Heart right ventricle (tissue), 16 donors: ENCODE results near the gene MFNG. TPM values are rescaled to one million over a fixed set of nuclear protein-coding genes. Genes with fewer than 3 reads are reported as not detected.

Experiments used
- ATAC-seq, 8 donors: fragments of 200-7000 bp; cut with Tn5 transposase; one replicate each; pipeline ENCODE4 v1.9.1; 2020; ENCODE audit warnings: mild to moderate bottlenecking in 8 of 8, moderate library complexity in 8 of 8, moderate number of reproducible peaks in 1 of 8
- DNase-seq, 2 donors: peaks; one replicate each; pipeline ENCODE4 v3.0.0-alpha.2; 2020
- H3K27ac ChIP-seq, 10 donors: fragments of 200-600 bp; sonication (generic) in 2 of 10; one replicate each; pipeline versions ENCODE4 v1.5.0 to v1.8.0; 2020 to 2022; ENCODE audit warnings: mild to moderate bottlenecking in 3 of 10
- H3K27me3 ChIP-seq, 7 donors: fragments of 200-600 bp; one replicate each; pipeline ENCODE4 v1.8.0; 2021 to 2022; ENCODE audit warnings: mild to moderate bottlenecking in 2 of 7
- H3K36me3 ChIP-seq, 9 donors: fragments of 200-600 bp; sonication (generic) in 1 of 9; one replicate each; pipeline versions ENCODE4 v1.5.0 to v1.8.0; 2020 to 2022; ENCODE audit warnings: mild to moderate bottlenecking in 2 of 9
- H3K4me1 ChIP-seq, 9 donors: fragments of 200-600 bp; sonication (generic) in 1 of 9; one replicate each; pipeline versions ENCODE4 v1.5.0 to v1.8.0; 2020 to 2022; ENCODE audit warnings: mild to moderate bottlenecking in 4 of 9
- H3K4me3 ChIP-seq, 10 donors: fragments of 200-600 bp; sonication (generic) in 2 of 10; one replicate each; pipeline versions ENCODE4 v1.5.0 to v1.8.0; 2020 to 2022; ENCODE audit warnings: mild to moderate bottlenecking in 7 of 10, moderate library complexity in 2 of 10
- H3K9me3 ChIP-seq, 11 donors: fragments of 200-600 bp in 10 of 11; sonication (generic) in 2 of 11; one replicate each; pipeline versions ENCODE4 v1.5.0 to v1.8.0; 2013 to 2022; ENCODE audit warnings: mild to moderate bottlenecking in 2 of 11, control low read depth in 1 of 11, moderate library complexity in 1 of 11
- WGBS, 2 donors: extraction: QIAGEN DNeasy Blood & Tissue Kit; methylation state at CpG; one replicate each; pipeline ENCODE4 v1.1.7; 2013; ENCODE audit warnings: inconsistent platforms in 1 of 2; 5-methylcytosine and 5-hydroxymethylcytosine counted together
- intact Hi-C, 10 donors: fragments of 100-400 bp; cut with DNase I; formaldehyde crosslinking; loops; one replicate each; pipeline versions ENCODE4 v1.11.1 to v1.14.2; 2022
- polyA plus RNA-seq, 2 donors: library from polyadenylated mRNA; stranded (reverse); fragments of 200-250 nt; gene quantifications; one replicate each; pipeline ENCODE4 v1.2.3, GENCODE V29; 2013
- total RNA-seq, 10 donors: library from RNA; stranded (reverse); fragmentation: NEBNext Ultra II Directional in 3 of 10; extraction: Animal tissue kit (Norgen Biotek cat#: 25700) in 3 of 10; gene quantifications; one replicate each; pipeline versions ENCODE4 v1.2.1 to v1.2.4, GENCODE V29; 2021 to 2023
- TF ChIP-seq, protein P1 (sequence below), 9 donors: fragments of 200-600 bp; sonication (generic) in 2 of 9; IDR thresholded peaks; one replicate each; pipeline versions ENCODE4 v1.5.0 to v1.8.0; 2021 to 2022; ENCODE audit warnings: antibody characterized with exemption in 9 of 9, mild to moderate bottlenecking in 5 of 9, moderate library complexity in 1 of 9
- donor health status: Arrhythmogenic right ventricular cardiomyopathy.
- donor health status: ischemic (EF 13 %, LVEDD 7.1; RV severe dilation, severe dysfunction).
- donor health status: healthy with polysubstance abuse.
- donor health status: DM: no; HTN: yes; CAD: no.
- donor health status: DM: no; HTN: no; CAD: no.
- donor health status: ischemic (EF 25% LVEDD 6.9; RV normal size, moderate dysfunction).
- donor health status: ischemic (EF 25% LVEDD 5.7; RV mildly dilated, moderate dysfunction).
- donor health status: healthy.
- donor health status: DM: yes; HTN: yes; CAD: no.
- donor health status: Ischemic cardiomyopathy.
- donor health status: ischemic (EF 35%, LVEDD 5.7; RV mildly dilated, moderate dysfunction).
- donor health status: nonischemic (EF 11% LVEDD 7.7; RV severe dilation, severe dysfunction).
- donor health status: DM: yes; HTN: yes; CAD: no.
- donor health status: PGD.
- donor health status: ischemic (EF 29% LVEDD 5.4; RV normal size, mild dysfunction).
- donor health status: nonischemic (EF 23%, LVEDD 6.1; RV moderate dilation, normal function).

The MFNG gene
- total and polyA plus RNA-seq, 12 donors, result 5.1 to 19.4 (median 8.8) TPM

- 81% methylated on average over 3 of the region's 3 CpGs for WGBS, 2 donors
- intact Hi-C loops, result loop anchor here in 2 of 10 donors (2.0 to 10.0 kb wide), 2 partner anchors 144 to 396 kb away; no protein-coding TSS in a partner anchor
- TF ChIP-seq, protein P1, sequence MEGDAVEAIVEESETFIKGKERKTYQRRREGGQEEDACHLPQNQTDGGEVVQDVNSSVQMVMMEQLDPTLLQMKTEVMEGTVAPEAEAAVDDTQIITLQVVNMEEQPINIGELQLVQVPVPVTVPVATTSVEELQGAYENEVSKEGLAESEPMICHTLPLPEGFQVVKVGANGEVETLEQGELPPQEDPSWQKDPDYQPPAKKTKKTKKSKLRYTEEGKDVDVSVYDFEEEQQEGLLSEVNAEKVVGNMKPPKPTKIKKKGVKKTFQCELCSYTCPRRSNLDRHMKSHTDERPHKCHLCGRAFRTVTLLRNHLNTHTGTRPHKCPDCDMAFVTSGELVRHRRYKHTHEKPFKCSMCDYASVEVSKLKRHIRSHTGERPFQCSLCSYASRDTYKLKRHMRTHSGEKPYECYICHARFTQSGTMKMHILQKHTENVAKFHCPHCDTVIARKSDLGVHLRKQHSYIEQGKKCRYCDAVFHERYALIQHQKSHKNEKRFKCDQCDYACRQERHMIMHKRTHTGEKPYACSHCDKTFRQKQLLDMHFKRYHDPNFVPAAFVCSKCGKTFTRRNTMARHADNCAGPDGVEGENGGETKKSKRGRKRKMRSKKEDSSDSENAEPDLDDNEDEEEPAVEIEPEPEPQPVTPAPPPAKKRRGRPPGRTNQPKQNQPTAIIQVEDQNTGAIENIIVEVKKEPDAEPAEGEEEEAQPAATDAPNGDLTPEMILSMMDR (IDR thresholded peaks at IDR 0.05), result no peak
These were observed 25.5 kb downstream of the MFNG start for GRCh38 chr22:37460684-37461083.

GRCh38 chr22:37459206-37459605 lies 27.0 kb downstream of the MFNG start:
- H3K4me1 ChIP-seq, result peaks cover 0 to 5% (median 0%) of the 10 kb centered on the region in 9 donors
- no peak for ATAC-seq
- no peak overlapping the region for H3K27ac ChIP-seq
- TF ChIP-seq, protein P1 (IDR thresholded peaks at IDR 0.05), result no peak
- peaks cover 0 to 4% (median 0%) of the 10 kb centered on the region in 9 donors for H3K36me3 ChIP-seq
- DNase-seq, result no peak
- no peaks in the 10 kb centered on the region for H3K9me3 ChIP-seq
- intact Hi-C loops, result loop anchor here in 5 of 10 donors (2.0 to 10.0 kb wide), 5 partner anchors 142 to 197 kb away; no protein-coding TSS in a partner anchor
- H3K4me3 ChIP-seq, result no peak overlapping the region
- 64 to 66% methylated on average over 9 of the region's 9 CpGs for WGBS, 2 donors
- H3K27me3 ChIP-seq, result peaks cover 5 to 71% (median 25%) of the 10 kb centered on the region in 7 donors

More at GRCh38 chr22:37460684-37461083, 25.5 kb downstream of the MFNG start:
- H3K27ac ChIP-seq, result no peak overlapping the region
- H3K9me3 ChIP-seq, result no peaks in the 10 kb centered on the region
- H3K36me3 ChIP-seq, result peaks cover 0 to 6% (median 0%) of the 10 kb centered on the region in 9 donors
- peaks cover 5 to 57% (median 25%) of the 10 kb centered on the region in 7 donors for H3K27me3 ChIP-seq
- DNase-seq (no peak), ATAC-seq (no peak)
- peaks cover 0 to 7% (median 0%) of the 10 kb centered on the region in 9 donors for H3K4me1 ChIP-seq
- no peak overlapping the region for H3K4me3 ChIP-seq

DNA sequence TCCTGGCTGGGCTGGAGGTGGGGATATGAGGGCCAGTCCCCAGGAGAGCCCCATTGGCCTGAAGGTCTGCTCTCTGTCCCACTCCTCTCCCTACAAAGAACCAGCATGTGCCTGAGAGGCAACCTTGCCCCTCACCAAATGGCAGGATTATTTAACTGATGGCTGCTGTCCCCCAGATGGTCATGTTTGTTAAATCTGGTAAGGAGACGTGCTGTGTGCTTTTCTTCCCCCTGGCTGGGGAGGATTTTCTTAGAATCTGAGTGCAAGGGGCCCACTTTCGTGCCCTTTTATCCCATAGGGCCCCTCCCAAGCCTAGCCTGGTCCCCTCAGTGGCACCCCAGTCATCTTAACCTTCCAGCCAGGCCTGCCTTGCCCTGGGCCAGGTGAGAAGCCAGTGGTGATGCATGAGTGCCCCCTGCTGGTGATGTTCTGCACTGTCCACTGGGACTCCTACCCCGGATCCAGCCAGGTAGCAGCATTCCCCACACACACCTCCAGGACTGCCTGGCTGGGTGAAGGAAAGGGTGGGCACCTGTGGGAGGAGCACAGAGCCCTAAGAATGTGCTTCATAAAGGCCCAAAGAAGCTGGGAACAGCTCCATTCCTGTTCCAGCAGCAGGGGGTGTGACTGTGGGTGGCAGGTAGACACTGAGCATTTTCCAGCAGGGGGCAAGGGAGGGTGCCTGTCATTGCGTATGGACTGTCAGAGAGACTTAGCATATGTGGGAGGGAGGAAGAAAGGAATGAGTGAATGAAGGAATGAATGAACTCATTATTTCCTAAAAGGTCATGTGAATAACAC lies 28.9 kb downstream of the MFNG start:
- H3K27me3 ChIP-seq, result peaks cover 5 to 77% (median 27%) of the 10 kb centered on the region in 7 donors

DNA sequence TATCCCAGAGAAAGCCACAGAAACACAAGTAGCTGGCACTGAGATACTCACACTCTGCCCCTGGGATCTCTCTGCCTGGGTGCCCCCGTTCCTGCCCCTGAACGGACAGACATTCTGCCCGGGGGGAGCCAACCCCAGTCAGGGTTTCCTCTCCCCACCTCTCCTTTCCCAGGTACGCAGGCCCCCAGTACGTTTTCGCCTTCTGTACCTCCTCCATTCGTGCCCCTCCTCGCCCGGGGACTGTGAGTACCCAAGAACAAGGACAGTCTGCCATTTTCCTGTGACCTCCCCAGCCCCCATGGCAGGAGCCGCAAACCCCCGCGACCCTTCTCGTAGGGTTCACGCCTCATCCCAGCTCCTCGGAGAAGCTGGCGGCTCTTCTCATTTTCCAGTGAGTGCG lies 29.8 kb downstream of the MFNG start:
- Histone ChIP-seq H3K4me1 (peaks cover 0 to 5% (median 0%) of the 10 kb centered on the region in 9 donors), H3K9me3 (peaks cover 0 to 5% (median 0%) of the 10 kb centered on the region in 11 donors), H3K36me3 (peaks cover 0 to 4% (median 0%) of the 10 kb centered on the region in 9 donors), H3K27ac (no peak overlapping the region), H3K4me3 (no peak overlapping the region), H3K27me3 (peaks cover 5 to 69% (median 27%) of the 10 kb centered on the region in 7 donors)
- TF ChIP-seq, protein P1 (IDR thresholded peaks at IDR 0.05), result no peak
- intact Hi-C loops, result loop anchor here in 7 of 10 donors (2.0 to 10.0 kb wide), 5 partner anchors 139 to 194 kb away; no protein-coding TSS in a partner anchor
- ATAC-seq (no peak), DNase-seq (no peak)
- 63 to 73% methylated on average over 17 of the region's 17 CpGs for WGBS, 2 donors

More for the DNA sequence above, 28.9 kb downstream of the MFNG start:
- peak; percentile 61 for DNase-seq
- intact Hi-C loops, result loop anchor here in 8 of 10 donors (1.0 to 10.0 kb wide), 6 partner anchors 140 to 195 kb away; no protein-coding TSS in a partner anchor
- peak; percentile 58 to 88 (median 81) for ATAC-seq
- TF ChIP-seq, protein P1 (IDR thresholded peaks at IDR 0.05), result peak; percentile 62 to 93 (median 83)
- Histone ChIP-seq H3K4me1 (peaks cover 0 to 5% (median 0%) of the 10 kb centered on the region in 9 donors), H3K36me3 (peaks cover 0 to 4% (median 0%) of the 10 kb centered on the region in 9 donors), H3K27ac (no peak overlapping the region), H3K9me3 (no peaks in the 10 kb centered on the region), H3K4me3 (no peak overlapping the region)
- 40 to 42% methylated on average over 4 of the region's 4 CpGs for WGBS, 2 donors
